Keratinocyte (primary cell): ENCODE measurements around the gene SLC35B4.

ENCODE experiments used
- EZH2 ChIP-seq: IDR thresholded peaks from one replicate; pipeline ENCODE4 v1.6.1; 2012; ENCODE audit warnings: inconsistent platforms, mild to moderate bottlenecking, low read length, moderate library complexity
- TF ChIP-seq, protein P1 (sequence below), 3 experiments: IDR thresholded peaks in 1 of 3; conservative IDR thresholded peaks in 1 of 3; optimal IDR thresholded peaks in 1 of 3; 2 replicates in 2 of 3; 3 replicates in 1 of 3; pipeline versions ENCODE3 to v1.5.1; 2011; ENCODE audit warnings: low read length in 3 of 3, mild to moderate bottlenecking in 3 of 3, moderate library complexity in 2 of 3, control low read depth in 1 of 3, inconsistent platforms in 1 of 3; ENCODE audit not compliant: insufficient read depth in 2 of 3; ENCODE audit errors: extremely low read depth in 1 of 3

DNA sequence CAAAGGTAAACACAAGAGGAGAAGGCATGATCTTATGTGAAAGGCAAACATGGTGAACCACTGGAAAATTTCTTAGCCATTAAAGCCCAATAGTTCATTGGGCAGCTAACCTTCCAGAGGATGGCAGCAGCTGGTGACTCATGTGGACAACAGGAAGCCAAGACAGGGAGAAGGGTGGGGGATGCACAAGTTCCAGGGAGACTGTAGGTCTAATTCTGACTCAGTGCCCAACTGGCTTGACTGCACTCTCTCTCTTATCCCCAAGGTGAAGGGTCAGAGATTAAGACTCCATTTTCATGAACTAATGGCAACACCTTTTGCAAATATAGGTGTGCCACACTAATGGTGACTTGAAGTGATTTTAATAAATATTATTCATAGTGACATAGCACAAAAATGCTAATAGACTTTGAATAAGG, 47.9 kb upstream of the SLC35B4 start:
- TF ChIP-seq, protein P1, sequence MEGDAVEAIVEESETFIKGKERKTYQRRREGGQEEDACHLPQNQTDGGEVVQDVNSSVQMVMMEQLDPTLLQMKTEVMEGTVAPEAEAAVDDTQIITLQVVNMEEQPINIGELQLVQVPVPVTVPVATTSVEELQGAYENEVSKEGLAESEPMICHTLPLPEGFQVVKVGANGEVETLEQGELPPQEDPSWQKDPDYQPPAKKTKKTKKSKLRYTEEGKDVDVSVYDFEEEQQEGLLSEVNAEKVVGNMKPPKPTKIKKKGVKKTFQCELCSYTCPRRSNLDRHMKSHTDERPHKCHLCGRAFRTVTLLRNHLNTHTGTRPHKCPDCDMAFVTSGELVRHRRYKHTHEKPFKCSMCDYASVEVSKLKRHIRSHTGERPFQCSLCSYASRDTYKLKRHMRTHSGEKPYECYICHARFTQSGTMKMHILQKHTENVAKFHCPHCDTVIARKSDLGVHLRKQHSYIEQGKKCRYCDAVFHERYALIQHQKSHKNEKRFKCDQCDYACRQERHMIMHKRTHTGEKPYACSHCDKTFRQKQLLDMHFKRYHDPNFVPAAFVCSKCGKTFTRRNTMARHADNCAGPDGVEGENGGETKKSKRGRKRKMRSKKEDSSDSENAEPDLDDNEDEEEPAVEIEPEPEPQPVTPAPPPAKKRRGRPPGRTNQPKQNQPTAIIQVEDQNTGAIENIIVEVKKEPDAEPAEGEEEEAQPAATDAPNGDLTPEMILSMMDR (optimal IDR thresholded peaks at IDR 0.05 in 1 of 3, IDR thresholded peaks at IDR 0.05 in 1 of 3, conservative IDR thresholded peaks at IDR 0.05 in 1 of 3; ENCODE audit: extremely low read depth in 1 of 3, insufficient read depth in 2 of 3, low read length in 3 of 3): no peak
- TF ChIP-seq EZH2: no peak
